B cell (primary cell): ENCODE results near the gene SLC6A12. TPM values are rescaled to one million over a fixed set of nuclear protein-coding genes. Genes with fewer than 3 reads are reported as not detected.
A peak's percentile ranks its signal among the peaks of the same experiment; 100 is the strongest.

ENCODE experiments used
- ATAC-seq: fragments of 200-7000 bp; cut with Tn5 transposase; one replicate; pipeline ENCODE4 v1.10.0; 2021; ENCODE audit warnings: low read depth, mild to moderate bottlenecking, moderate number of reproducible peaks, moderate library complexity
- CTCF ChIA-PET: fragments of 350-600 bp; sonication (Branson Sonifier 250); formaldehyde crosslinking; loops from one replicate; lab custom pipeline; 2021; ENCODE audit warnings: antibody characterized with exemption, inconsistent platforms; lab: Charles Lee
- POLR2A ChIA-PET: fragments of 350-600 bp; sonication (Branson Sonifier 250); formaldehyde crosslinking; loops from one replicate; lab custom pipeline; 2021; ENCODE audit warnings: antibody characterized with exemption; lab: Charles Lee
- DNase-seq: peaks from one replicate; pipeline ENCODE4 v3.0.0; 2013
- H2AFZ ChIP-seq: 2 replicates; pipeline ENCODE4 v1.6.1; 2012; ENCODE audit warnings: mild to moderate bottlenecking, low read depth, low read length; ENCODE audit not compliant: insufficient read depth, poor library complexity, severe bottlenecking
- H3K27ac ChIP-seq, 2 donors: 1 replicate in 1 of 2; 2 replicates in 1 of 2; pipeline ENCODE4 v1.5.1; 2012 to 2013; ENCODE audit warnings: low read length in 2 of 2, mild to moderate bottlenecking in 2 of 2, moderate library complexity in 1 of 2
- H3K27me3 ChIP-seq, 4 experiments: fragments of 200-600 bp in 1 of 4; sonication (generic) in 1 of 4; replicated peaks in 1 of 4; 1 replicate in 2 of 4; 2 replicates in 2 of 4; pipeline versions ENCODE4 v1.6.1 to v1.7.0; 2013 to 2016; ENCODE audit warnings: low read length in 3 of 4, mild to moderate bottlenecking in 2 of 4, mixed read lengths in 1 of 4, moderate library complexity in 1 of 4; ENCODE audit not compliant: insufficient read depth in 4 of 4, control insufficient read depth in 3 of 4; ENCODE audit errors: control extremely low read depth in 1 of 4
- H3K36me3 ChIP-seq, 2 experiments: replicated peaks in 1 of 2; 1 replicate in 1 of 2; 2 replicates in 1 of 2; pipeline versions ENCODE4 v1.6.1 to v1.7.1; 2013; ENCODE audit warnings: low read length in 1 of 2; ENCODE audit not compliant: insufficient read depth in 2 of 2, control insufficient read depth in 1 of 2; ENCODE audit errors: control extremely low read depth in 1 of 2, extremely low read depth in 1 of 2
- H3K4me1 ChIP-seq, 2 donors: fragments of 200-600 bp in 1 of 2; sonication (generic) in 1 of 2; 1 replicate in 1 of 2; 2 replicates in 1 of 2; pipeline versions ENCODE4 v1.5.1 to v1.6.1; 2013 to 2017; ENCODE audit warnings: low read length in 2 of 2; ENCODE audit not compliant: control insufficient read depth in 2 of 2, insufficient read depth in 2 of 2
- H3K4me2 ChIP-seq: replicated peaks from 2 replicates; pipeline ENCODE3; 2012; ENCODE audit warnings: mild to moderate bottlenecking, low read depth, low read length; ENCODE audit not compliant: poor library complexity, severe bottlenecking
- H3K4me3 ChIP-seq, 5 experiments: fragments of 200-600 bp in 1 of 5; sonication (generic) in 1 of 5; 1 replicate in 3 of 5; 2 replicates in 2 of 5; pipeline versions ENCODE4 v1.5.1 to v1.7.0; 2011 to 2016; ENCODE audit warnings: low read length in 4 of 5, mild to moderate bottlenecking in 4 of 5, low read depth in 2 of 5, control low read depth in 1 of 5, moderate library complexity in 1 of 5; ENCODE audit not compliant: insufficient read depth in 1 of 5; ENCODE audit errors: control extremely low read depth in 1 of 5, extremely low read depth in 1 of 5
- H3K79me2 ChIP-seq: fragments of 200-600 bp; sonication (generic); one replicate; pipeline ENCODE4 v1.6.0; 2016; ENCODE audit warnings: low read length; ENCODE audit not compliant: control insufficient read depth, insufficient read depth
- H3K9ac ChIP-seq: fragments of 200-600 bp; sonication (generic); 2 replicates; pipeline ENCODE4 v1.6.1; 2017; ENCODE audit warnings: mild to moderate bottlenecking, low read length, moderate library complexity
- H3K9me3 ChIP-seq, 3 donors: one replicate each; pipeline versions ENCODE4 v1.6.1 to v1.7.1; 2013; ENCODE audit warnings: low read length in 2 of 3; ENCODE audit not compliant: control insufficient read depth in 2 of 3, insufficient read depth in 1 of 3; ENCODE audit errors: control extremely low read depth in 1 of 3
- H4K20me1 ChIP-seq: 2 replicates; pipeline ENCODE4 v1.6.0; 2012; ENCODE audit warnings: mild to moderate bottlenecking, low read length; ENCODE audit not compliant: insufficient read depth, control insufficient read depth, poor library complexity, severe bottlenecking
- H3K27ac Mint-ChIP-seq: one replicate; pipeline ENCODE4 v1.8.0; 2021; ENCODE audit warnings: mixed read lengths
- H3K27me3 Mint-ChIP-seq: one replicate; pipeline ENCODE4 v1.8.0; 2021; ENCODE audit warnings: mixed read lengths
- H3K4me1 Mint-ChIP-seq: one replicate; pipeline ENCODE4 v1.8.0; 2021; ENCODE audit warnings: mixed read lengths
- H3K4me3 Mint-ChIP-seq: one replicate; pipeline ENCODE4 v1.8.0; 2021; ENCODE audit warnings: mixed read lengths
- H3K9me3 Mint-ChIP-seq: one replicate; pipeline ENCODE4 v1.8.0; 2022; ENCODE audit warnings: mixed read lengths; ENCODE audit not compliant: insufficient read depth
- EZH2 ChIP-seq: IDR thresholded peaks from 2 replicates; pipeline ENCODE4 v1.6.1; 2012; ENCODE audit warnings: borderline replicate concordance, low read depth, mild to moderate bottlenecking, moderate library complexity, low read length; ENCODE audit not compliant: insufficient read depth, poor library complexity, severe bottlenecking
- WGBS: methylation state at CpG from one replicate; pipeline ENCODE4 v1.1.5; 2013; ENCODE audit warnings: missing lambda C conversion rate; ENCODE audit not compliant: insufficient coverage; 5-methylcytosine and 5-hydroxymethylcytosine counted together
- intact Hi-C: fragments of 100-400 bp; cut with micrococcal nuclease; formaldehyde crosslinking; loops from one replicate; pipeline ENCODE4 v1.10.0; 2022
- polyA plus RNA-seq: library from polyadenylated mRNA; depleted of rRNA; stranded (reverse); fragments of >200 nt; gene quantifications from 2 replicates; pipeline ENCODE4 v1.2.3, GENCODE V29; 2012
- total RNA-seq, 2 donors: library from RNA; stranded (reverse); fragments of 120-200 nt in 1 of 2; gene quantifications; 1 replicate in 1 of 2; 2 replicates in 1 of 2; pipeline versions ENCODE4 v1.2.3 to v1.2.4, GENCODE V29; 2013 to 2022
- TF ChIP-seq, protein P1 (sequence below): fragments of 200-600 bp; IDR thresholded peaks from one replicate; pipeline ENCODE4 v1.8.0; 2022; ENCODE audit warnings: antibody characterized with exemption, mild to moderate bottlenecking

The SLC6A12 gene
- total and polyA plus RNA-seq, 2 donors (not counting 1 experiment from before 2014, with no cell fraction given), result 0.06 TPM; not detected in 1

GRCh38 chr12:212715-213526, 1.0 kb downstream of the SLC6A12 start:
- no peak for TF ChIP-seq EZH2
- TF ChIP-seq, protein P1, sequence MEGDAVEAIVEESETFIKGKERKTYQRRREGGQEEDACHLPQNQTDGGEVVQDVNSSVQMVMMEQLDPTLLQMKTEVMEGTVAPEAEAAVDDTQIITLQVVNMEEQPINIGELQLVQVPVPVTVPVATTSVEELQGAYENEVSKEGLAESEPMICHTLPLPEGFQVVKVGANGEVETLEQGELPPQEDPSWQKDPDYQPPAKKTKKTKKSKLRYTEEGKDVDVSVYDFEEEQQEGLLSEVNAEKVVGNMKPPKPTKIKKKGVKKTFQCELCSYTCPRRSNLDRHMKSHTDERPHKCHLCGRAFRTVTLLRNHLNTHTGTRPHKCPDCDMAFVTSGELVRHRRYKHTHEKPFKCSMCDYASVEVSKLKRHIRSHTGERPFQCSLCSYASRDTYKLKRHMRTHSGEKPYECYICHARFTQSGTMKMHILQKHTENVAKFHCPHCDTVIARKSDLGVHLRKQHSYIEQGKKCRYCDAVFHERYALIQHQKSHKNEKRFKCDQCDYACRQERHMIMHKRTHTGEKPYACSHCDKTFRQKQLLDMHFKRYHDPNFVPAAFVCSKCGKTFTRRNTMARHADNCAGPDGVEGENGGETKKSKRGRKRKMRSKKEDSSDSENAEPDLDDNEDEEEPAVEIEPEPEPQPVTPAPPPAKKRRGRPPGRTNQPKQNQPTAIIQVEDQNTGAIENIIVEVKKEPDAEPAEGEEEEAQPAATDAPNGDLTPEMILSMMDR, result no peak
- intact Hi-C loops, result no loop called here
- H3K27ac ChIP-seq, result no peak overlapping the region
- H3K27me3 ChIP-seq, result peaks cover 0 to 21% (median 4%) of the 10 kb centered on the region in 4 experiments
- peak overlapping the region; percentile 22 for H3K4me2 ChIP-seq
- DNase-seq (no peak), ATAC-seq (no peak)
- H3K9ac ChIP-seq, result no peak overlapping the region
- Mint-ChIP-seq H3K4me1 (peaks cover 10% of the 10 kb centered on the region), H3K4me3 (peak overlapping the region; percentile 29), H3K9me3 (no peaks in the 10 kb centered on the region), H3K27me3 (peaks cover 41% of the 10 kb centered on the region), H3K27ac (peak overlapping the region; percentile 16)
- H3K79me2 ChIP-seq, result no peaks in the 10 kb centered on the region
- no peaks in the 10 kb centered on the region for H3K36me3 ChIP-seq
- peaks cover 3 to 8% of the 10 kb centered on the region in 2 donors for H3K4me1 ChIP-seq
- H2AFZ ChIP-seq, result no peak overlapping the region
- peaks cover 0 to 5% (median 0%) of the 10 kb centered on the region in 3 donors for H3K9me3 ChIP-seq
- no peaks in the 10 kb centered on the region for H4K20me1 ChIP-seq
- no peak overlapping the region for H3K4me3 ChIP-seq
- WGBS, result 46% methylated on average over 16 of the region's 22 CpGs
- ChIA-PET POLR2A (no interaction called here), CTCF (no interaction called here)

GRCh38 chr12:212415-212714, 1.6 kb downstream of the SLC6A12 start:
- Histone ChIP-seq H3K27ac (no peak overlapping the region), H3K9ac (no peak overlapping the region), H4K20me1 (no peaks in the 10 kb centered on the region), H2AFZ (no peak overlapping the region), H3K4me3 (no peak overlapping the region), H3K4me2 (peak overlapping the region; percentile 22), H3K9me3 (peaks cover 0 to 5% (median 0%) of the 10 kb centered on the region in 3 donors), H3K27me3 (peaks cover 0 to 21% (median 4%) of the 10 kb centered on the region in 4 experiments), H3K79me2 (no peaks in the 10 kb centered on the region), H3K4me1 (peaks cover 3 to 8% of the 10 kb centered on the region in 2 donors), H3K36me3 (no peaks in the 10 kb centered on the region)
- intact Hi-C loops, result no loop called here
- no peak for ATAC-seq
- H3K4me1 Mint-ChIP-seq, result peaks cover 10% of the 10 kb centered on the region
- H3K9me3 Mint-ChIP-seq, result no peaks in the 10 kb centered on the region
- 37% methylated on average over 8 of the region's 8 CpGs for WGBS
- CTCF ChIA-PET, result no interaction called here
- POLR2A ChIA-PET, result no interaction called here
- no peak for DNase-seq
- H3K27me3 Mint-ChIP-seq, result peaks cover 43% of the 10 kb centered on the region
- no peak overlapping the region for H3K27ac Mint-ChIP-seq
- no peak overlapping the region for H3K4me3 Mint-ChIP-seq
- no peak for TF ChIP-seq EZH2
- TF ChIP-seq, protein P1, result no peak
